ENCODE measurements around the gene UBC.

UBC gene

GRCh38 chr12:124868252-124869058 lies 46.0 kb downstream of the UBC start:
- DNase-seq (ENCODE audit: insufficient read length, low spot score) (no peak), FAIRE-seq (no peak)
- TF ChIP-seq, protein P1, sequence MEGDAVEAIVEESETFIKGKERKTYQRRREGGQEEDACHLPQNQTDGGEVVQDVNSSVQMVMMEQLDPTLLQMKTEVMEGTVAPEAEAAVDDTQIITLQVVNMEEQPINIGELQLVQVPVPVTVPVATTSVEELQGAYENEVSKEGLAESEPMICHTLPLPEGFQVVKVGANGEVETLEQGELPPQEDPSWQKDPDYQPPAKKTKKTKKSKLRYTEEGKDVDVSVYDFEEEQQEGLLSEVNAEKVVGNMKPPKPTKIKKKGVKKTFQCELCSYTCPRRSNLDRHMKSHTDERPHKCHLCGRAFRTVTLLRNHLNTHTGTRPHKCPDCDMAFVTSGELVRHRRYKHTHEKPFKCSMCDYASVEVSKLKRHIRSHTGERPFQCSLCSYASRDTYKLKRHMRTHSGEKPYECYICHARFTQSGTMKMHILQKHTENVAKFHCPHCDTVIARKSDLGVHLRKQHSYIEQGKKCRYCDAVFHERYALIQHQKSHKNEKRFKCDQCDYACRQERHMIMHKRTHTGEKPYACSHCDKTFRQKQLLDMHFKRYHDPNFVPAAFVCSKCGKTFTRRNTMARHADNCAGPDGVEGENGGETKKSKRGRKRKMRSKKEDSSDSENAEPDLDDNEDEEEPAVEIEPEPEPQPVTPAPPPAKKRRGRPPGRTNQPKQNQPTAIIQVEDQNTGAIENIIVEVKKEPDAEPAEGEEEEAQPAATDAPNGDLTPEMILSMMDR (IDR thresholded peaks at IDR 0.05; ENCODE audit: insufficient read depth, missing control alignments) = no peak

DNA sequence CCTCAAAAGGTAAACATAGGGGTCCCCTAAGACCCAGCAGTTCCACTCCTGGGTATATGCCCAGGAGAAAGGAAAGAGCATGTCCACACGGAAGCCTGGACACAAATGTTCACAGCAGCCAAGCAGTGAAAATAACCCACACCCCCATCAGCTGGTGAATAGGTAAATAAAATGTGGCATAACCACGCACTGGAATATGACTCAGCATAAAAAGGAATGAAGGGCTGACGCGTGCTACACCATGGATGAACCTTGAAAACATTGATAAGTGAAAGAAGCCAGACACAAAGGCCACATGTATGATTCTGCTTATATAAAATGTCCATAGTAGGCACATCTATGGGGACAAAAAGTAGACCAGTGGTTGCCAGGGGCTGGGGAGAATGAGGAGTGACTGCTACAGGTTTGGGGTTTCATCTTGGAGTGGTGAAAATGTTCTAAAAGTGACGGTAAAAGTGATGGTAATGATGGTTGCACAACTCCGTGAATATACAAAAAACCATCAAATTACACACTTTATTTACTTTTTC lies 47.0 kb downstream of the UBC start:
- FAIRE-seq = no peak
- DNase-seq (ENCODE audit: insufficient read length, low spot score) = no peak
- TF ChIP-seq, protein P1 (IDR thresholded peaks at IDR 0.05; ENCODE audit: insufficient read depth, missing control alignments) = no peak

GRCh38 chr12:124866883-124867400 lies 47.5 kb downstream of the UBC start:
- FAIRE-seq (no peak), DNase-seq (ENCODE audit: insufficient read length, low spot score) (no peak)
- TF ChIP-seq, protein P1 (IDR thresholded peaks at IDR 0.05; ENCODE audit: insufficient read depth, missing control alignments) = no peak

DNA sequence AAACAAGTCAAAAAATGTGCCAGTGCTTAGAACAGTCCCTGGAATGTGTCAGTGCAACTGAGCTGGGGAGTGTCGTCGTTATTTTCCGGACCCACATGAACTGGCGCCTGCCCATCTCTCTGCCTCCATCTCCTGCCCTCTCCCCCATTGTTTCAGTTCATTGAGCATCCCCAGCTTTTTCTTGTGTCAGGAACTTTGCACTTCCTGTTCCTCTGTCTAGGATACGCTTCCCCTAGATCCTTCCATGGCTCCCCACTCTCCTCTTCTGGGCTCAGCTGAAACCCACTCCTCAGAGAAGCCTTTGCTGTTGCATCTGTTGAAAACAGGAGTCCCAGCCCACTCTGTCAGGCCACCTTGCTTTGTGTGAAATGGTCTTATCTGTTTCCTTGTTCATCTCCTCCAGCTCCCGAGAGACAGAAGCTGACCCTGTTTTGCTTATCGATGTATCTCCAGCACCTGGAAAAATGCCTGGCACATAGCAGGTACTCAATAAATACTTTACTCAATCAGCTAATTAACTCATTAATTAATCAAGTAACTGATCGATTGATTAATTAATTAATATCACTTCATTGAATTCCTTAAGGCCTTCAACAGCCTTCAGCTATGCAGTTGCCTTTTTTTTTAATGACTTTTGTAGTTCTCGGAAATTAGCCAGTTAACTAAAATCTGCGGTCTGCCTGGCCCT lies 48.1 kb downstream of the UBC start:
- TF ChIP-seq, protein P1 (IDR thresholded peaks at IDR 0.05; ENCODE audit: insufficient read depth, missing control alignments) = no peak
- FAIRE-seq = no peak
- no peak for DNase-seq (ENCODE audit: insufficient read length, low spot score)

GRCh38 chr12:124865728-124866127 lies 48.7 kb downstream of the UBC start:
- no peak for DNase-seq (ENCODE audit: insufficient read length, low spot score)
- no peak for FAIRE-seq

GRCh38 chr12:124864326-124864752 lies 50.1 kb downstream of the UBC start:
- FAIRE-seq (no peak), DNase-seq (ENCODE audit: insufficient read length, low spot score) (no peak)
- TF ChIP-seq, protein P1 (IDR thresholded peaks at IDR 0.05; ENCODE audit: insufficient read depth, missing control alignments) = no peak

More at GRCh38 chr12:124865728-124866127, 48.7 kb downstream of the UBC start:
- TF ChIP-seq, protein P1 (IDR thresholded peaks at IDR 0.05; ENCODE audit: insufficient read depth, missing control alignments) = no peak

All from D721Med (cell line).